ENCODE results near the gene EFL1.

- TF ChIP-seq EP300 (IDR thresholded peaks at IDR 0.05; ENCODE audit: borderline replicate concordance) (no peak), MAX (IDR thresholded peaks at IDR 0.05) (no peak), YY1 (IDR thresholded peaks at IDR 0.05; ENCODE audit: low read depth) (no peak), CREB1 (IDR thresholded peaks at IDR 0.05; ENCODE audit: low read depth) (no peak)
Observed at GRCh38 chr15:82272154-82272553, 9.6 kb upstream of the EFL1 start.

Data from Ishikawa (cell line).